NCI-H1105 (cell line): ENCODE measurements around the gene SARNP.
"Not testable (repeated sequence)": the region's sequence is repeated elsewhere in the genome, so short reads cannot be mapped to it uniquely, and the experiment has no call there.

ENCODE experiments used
- DNase-seq: peaks from one replicate; lab custom pipeline; 2025; lab: John Stamatoyannopoulos, UW

SARNP gene, protein sequence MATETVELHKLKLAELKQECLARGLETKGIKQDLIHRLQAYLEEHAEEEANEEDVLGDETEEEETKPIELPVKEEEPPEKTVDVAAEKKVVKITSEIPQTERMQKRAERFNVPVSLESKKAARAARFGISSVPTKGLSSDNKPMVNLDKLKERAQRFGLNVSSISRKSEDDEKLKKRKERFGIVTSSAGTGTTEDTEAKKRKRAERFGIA

DNA sequence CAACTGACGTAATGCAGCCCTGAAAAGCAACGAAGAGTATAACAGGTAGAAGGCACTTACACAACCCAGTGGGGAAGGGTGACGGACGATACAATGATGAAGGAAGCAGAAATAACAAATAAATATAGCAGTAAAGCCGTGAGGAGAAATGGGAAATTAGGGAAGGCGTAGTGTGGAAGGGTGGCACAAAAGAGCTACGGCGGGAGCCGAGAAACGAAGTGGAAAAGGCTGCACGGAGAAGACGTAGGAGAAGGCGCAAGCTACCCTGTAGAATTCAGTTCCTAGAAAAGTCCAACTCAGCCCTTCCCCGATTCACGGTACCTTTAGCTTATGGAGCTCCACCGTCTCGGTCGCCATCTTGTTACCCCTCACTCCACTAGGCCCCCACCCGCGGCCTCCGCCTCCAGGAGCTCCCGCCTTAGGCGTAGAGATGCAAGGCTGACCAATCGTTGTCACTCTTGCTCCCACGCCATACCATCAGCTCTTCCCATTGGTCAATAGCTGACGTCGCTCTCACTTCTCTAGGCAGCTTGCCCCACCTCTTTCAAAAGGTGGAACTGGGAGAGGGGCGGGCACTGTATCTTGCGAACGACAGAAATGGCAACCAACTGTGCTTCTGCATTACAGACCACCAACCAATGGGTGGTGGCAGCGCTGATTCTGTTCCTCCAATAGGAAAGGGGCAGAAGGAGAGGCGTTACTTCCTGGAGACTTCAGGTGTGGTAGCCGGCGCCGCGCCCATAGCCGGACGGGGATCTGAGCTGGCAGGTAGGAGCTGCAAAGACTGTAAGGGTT lies at the start of gene SARNP, which contains the start of gene ORMDL2:
Gene SARNP (minus strand): TSS at position 380 of the 795 bp plus-strand sequence. CDS start 23 bp downstream, at position 357.
Gene ORMDL2 (plus strand): TSS at position 697 of the 795 bp plus-strand sequence. CDS start 959 bp downstream, outside the sequence.
- peak; percentile 93 for DNase-seq

GRCh38 chr12:55866454-55867004 lies 49.0 kb upstream of the SARNP start:
- not testable (repeated sequence) for DNase-seq

DNA sequence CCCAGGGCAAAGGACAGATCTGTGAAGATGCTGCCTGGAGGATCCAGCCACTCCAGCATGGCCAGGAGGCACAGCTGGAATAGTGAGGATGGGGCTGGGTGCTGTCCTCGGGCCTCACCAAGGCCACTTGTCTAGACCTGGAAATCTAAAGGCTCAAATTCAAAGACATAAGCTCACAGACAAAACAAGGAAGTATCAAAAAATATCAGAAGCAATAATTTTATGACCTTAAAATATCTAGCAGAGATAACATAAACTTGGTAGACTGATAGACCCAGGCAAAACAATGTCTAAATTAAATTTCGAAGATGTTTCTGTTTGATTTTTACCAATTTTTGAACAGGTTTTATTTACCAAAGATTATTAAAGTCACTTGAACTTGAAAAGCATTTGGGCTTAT lies 47.8 kb upstream of the SARNP start:
- no peak for DNase-seq

DNA sequence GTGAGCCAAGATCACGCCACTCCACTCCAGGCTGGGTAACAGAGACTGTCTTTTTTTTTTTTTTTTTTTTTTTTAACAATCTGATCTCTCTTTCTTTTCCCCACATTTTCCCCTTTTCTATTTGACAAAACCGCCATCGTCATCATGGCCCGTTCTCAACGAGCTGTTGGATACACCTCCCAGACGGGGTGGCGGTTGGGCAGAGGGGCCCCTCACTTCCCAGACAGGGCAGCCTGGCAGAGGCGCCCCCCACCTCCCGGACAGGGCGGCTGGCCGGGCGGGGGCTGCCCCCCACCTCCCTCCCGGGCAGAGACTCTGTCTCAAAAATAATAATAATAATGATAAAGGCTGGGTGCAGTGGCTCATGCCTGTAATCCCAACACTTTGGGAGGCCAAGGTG lies 45.4 kb upstream of the SARNP start:
- DNase-seq = not testable (repeated sequence)

- no peak for DNase-seq
These were observed 44.8 kb upstream of the SARNP start for GRCh38 chr12:55862286-55862685.

DNA sequence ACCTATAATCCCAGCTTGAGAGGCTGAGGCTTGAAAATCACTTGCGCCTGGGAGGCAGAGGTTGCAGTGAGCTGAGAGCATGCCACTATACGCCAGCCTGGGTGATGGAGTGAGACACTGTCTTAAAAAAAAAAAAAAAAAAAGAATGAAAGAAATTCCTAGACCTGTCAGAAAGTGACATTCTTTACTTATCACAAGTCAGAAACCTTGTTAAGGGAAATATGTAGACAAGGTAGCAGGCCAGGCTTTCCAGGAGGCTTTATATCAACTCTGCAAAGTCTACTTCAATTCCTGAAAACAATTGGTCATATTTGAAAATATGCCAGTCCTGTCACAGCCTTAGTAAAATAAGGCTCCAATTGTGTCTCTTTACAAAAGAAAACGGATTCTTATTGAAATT lies 44.3 kb upstream of the SARNP start:
- DNase-seq = no peak

GRCh38 chr12:55861396-55861795 lies 43.9 kb upstream of the SARNP start:
- no peak for DNase-seq

GRCh38 chr12:55852740-55853139 lies 35.2 kb upstream of the SARNP start:
- no peak for DNase-seq

GRCh38 chr12:55850893-55851292 lies 33.4 kb upstream of the SARNP start:
- DNase-seq = no peak

DNA sequence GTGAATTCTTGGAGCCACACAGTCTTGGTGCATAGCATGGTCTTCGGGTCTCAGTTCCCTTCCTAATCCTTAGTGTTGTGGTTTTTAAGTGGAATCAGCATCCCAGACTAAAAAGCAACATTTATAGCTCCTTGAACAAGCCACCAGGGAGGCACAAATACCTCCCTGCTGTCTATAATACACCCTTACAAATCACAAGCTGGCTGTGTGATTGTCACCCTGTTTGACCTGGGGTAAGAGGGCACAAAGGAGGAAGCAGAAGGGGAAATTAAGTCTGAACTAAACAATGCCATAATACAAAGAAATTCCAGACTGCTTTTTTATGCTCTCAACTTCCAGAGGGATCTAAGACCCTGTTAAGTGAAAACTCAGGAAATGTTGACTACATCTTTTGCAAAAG lies 32.9 kb upstream of the SARNP start:
- DNase-seq = no peak

GRCh38 chr12:55849616-55850343 lies 32.3 kb upstream of the SARNP start:
- no peak for DNase-seq

GRCh38 chr12:55847603-55848291 lies 30.2 kb upstream of the SARNP start:
- no peak for DNase-seq

- DNase-seq = no peak
These were observed 29.5 kb upstream of the SARNP start for GRCh38 chr12:55847033-55847432.

DNA sequence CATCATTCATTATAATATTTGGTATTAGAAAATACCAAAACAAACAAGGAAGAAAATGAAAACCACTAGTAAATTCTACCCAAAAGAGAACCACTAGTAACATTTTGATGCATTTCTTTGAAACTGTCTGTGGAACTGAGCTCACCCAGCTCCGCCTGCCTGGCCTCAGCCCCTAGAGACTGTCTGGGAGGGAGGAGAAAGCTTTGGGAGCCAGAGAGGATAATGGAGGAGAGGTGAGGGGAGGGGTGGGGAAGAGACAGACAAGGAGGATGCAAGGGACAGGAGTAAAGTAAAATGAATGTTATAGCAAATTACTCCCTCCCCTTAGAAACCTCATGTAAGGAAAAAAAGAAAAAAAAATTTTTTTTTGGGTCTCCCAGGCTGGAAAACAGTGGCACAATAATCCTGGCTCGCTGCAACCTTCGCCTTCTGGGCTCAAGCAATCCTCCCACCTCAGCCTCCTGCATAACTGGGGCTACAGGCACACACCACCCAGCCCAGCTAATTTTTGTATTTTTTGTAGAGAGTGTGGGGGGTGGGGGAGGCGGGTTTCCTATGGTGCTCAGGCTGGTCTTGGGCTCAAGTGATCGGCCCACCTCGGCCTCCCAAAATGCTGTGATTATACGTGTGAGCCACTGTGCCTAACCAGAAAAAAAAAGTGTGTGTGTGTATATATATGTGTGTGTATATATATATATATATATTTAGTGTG lies 28.4 kb upstream of the SARNP start:
- no peak for DNase-seq

DNA sequence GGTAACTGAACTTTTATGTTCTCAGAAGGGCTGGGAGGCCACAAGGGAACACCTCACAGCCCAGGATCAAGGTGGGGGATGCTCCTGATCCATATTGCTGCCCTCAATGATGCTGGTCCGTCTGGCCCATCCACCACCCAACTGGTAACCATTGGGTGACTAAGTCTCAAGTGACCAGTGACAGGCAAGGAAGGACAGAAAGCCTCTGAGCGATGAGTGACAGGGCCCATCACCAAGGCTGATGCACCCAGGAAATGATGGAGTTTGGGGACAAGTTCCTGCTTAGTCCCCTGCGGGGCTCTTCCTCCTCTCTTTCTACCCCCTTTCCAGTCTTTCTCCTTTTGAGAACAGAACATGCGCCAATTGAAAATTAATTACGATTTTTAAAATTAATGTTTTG lies 27.8 kb upstream of the SARNP start:
- DNase-seq = no peak

DNA sequence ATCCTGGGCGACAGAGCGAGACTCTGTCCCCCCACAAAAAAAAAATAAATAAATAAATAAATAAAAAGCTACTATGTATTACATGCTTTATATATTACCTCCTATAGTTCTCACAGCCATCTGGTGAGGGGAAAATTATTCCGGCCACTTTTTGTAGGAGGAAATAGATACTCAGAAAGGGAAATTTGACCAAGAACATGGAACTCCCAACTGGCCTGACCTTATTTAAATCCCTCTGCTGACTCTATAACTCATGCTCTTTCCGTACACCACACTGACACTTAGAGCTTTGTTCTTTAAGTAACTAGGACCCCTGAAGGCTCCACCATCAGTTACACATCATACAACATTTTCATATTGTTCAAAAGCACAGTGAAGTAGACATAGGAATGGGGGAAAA lies 27.4 kb upstream of the SARNP start:
- no peak for DNase-seq

- no peak for DNase-seq
These were observed 25.9 kb upstream of the SARNP start for GRCh38 chr12:55843431-55843830.

GRCh38 chr12:55842681-55843429 lies 25.3 kb upstream of the SARNP start, which contains the start of gene MMP19:
Gene MMP19, minus strand, starts transcription at chr12:55842936. Its CDS starts 106 bp downstream, at chr12:55842830.
- DNase-seq = no peak

GRCh38 chr12:55840581-55841351 lies 23.2 kb upstream of the SARNP start:
- DNase-seq = no peak
